Right atrium auricular region (tissue), 2 donors: ENCODE results near the gene SEMA5A. TPM values are rescaled to one million over a fixed set of nuclear protein-coding genes. Genes with fewer than 3 reads are reported as not detected.

Experiments
- DNase-seq: peaks from one replicate; pipeline ENCODE4 v3.0.0-alpha.2; 2019; ENCODE audit warnings: low spot score
- H3K27ac ChIP-seq, 2 donors: fragments of 200-600 bp; sonication (generic); 1 replicate in 1 of 2; 2 replicates in 1 of 2; pipeline ENCODE4 v1.5.1; 2016 to 2019
- H3K27me3 ChIP-seq, 2 donors: fragments of 200-600 bp; sonication (generic); one replicate each; pipeline versions ENCODE4 v1.5.1 to v1.6.0; 2017 to 2019
- H3K36me3 ChIP-seq: fragments of 200-600 bp; sonication (generic); one replicate; pipeline ENCODE4 v1.5.1; 2016
- H3K4me1 ChIP-seq, 2 donors: fragments of 200-600 bp; sonication (generic); one replicate each; pipeline versions ENCODE4 v1.5.1 to v1.6.0; 2017 to 2019
- H3K4me3 ChIP-seq, 2 donors: fragments of 200-600 bp; sonication (generic); 1 replicate in 1 of 2; 2 replicates in 1 of 2; pipeline ENCODE4 v1.5.1; 2017 to 2019; ENCODE audit warnings: mild to moderate bottlenecking in 1 of 2, moderate library complexity in 1 of 2
- H3K9me3 ChIP-seq, 2 donors: fragments of 200-600 bp; sonication (generic); one replicate each; pipeline ENCODE4 v1.5.1; 2019
- total RNA-seq, 2 donors: library from RNA; depleted of rRNA; stranded (reverse); fragments of >200 nt; gene quantifications; one replicate each; pipeline ENCODE4 v1.1.0, GENCODE V29; 2016
- TF ChIP-seq, protein P1 (sequence below), 2 donors: fragments of 200-600 bp; sonication (generic); IDR thresholded peaks; one replicate each; pipeline ENCODE4 v1.5.1; 2019; ENCODE audit warnings: antibody characterized with exemption in 2 of 2

Gene SEMA5A
- total RNA-seq, 2 donors from 2014 or later, result 14.1 to 26.2 TPM

- TF ChIP-seq, protein P1, sequence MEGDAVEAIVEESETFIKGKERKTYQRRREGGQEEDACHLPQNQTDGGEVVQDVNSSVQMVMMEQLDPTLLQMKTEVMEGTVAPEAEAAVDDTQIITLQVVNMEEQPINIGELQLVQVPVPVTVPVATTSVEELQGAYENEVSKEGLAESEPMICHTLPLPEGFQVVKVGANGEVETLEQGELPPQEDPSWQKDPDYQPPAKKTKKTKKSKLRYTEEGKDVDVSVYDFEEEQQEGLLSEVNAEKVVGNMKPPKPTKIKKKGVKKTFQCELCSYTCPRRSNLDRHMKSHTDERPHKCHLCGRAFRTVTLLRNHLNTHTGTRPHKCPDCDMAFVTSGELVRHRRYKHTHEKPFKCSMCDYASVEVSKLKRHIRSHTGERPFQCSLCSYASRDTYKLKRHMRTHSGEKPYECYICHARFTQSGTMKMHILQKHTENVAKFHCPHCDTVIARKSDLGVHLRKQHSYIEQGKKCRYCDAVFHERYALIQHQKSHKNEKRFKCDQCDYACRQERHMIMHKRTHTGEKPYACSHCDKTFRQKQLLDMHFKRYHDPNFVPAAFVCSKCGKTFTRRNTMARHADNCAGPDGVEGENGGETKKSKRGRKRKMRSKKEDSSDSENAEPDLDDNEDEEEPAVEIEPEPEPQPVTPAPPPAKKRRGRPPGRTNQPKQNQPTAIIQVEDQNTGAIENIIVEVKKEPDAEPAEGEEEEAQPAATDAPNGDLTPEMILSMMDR (IDR thresholded peaks at IDR 0.05), result no peak
- no peak overlapping the region for H3K27ac ChIP-seq
- no peaks in the 10 kb centered on the region for H3K4me1 ChIP-seq
- DNase-seq, result no peak
- no peak overlapping the region for H3K4me3 ChIP-seq
- no peaks in the 10 kb centered on the region for H3K36me3 ChIP-seq
- peaks cover 0 to 5% of the 10 kb centered on the region in 2 donors for H3K9me3 ChIP-seq
- H3K27me3 ChIP-seq, result no peaks in the 10 kb centered on the region
Measured at GRCh38 chr5:9071524-9071923, 474.4 kb downstream of the SEMA5A start.

- TF ChIP-seq, protein P1 (IDR thresholded peaks at IDR 0.05), result no peak
- DNase-seq, result no peak
- H3K9me3 ChIP-seq, result peaks cover 0 to 5% of the 10 kb centered on the region in 2 donors
- no peak overlapping the region for H3K27ac ChIP-seq
- no peaks in the 10 kb centered on the region for H3K27me3 ChIP-seq
- H3K4me1 ChIP-seq, result no peaks in the 10 kb centered on the region
- no peaks in the 10 kb centered on the region for H3K36me3 ChIP-seq
- H3K4me3 ChIP-seq, result no peak overlapping the region
Measured at GRCh38 chr5:9071074-9071473, 474.8 kb downstream of the SEMA5A start.

DNA sequence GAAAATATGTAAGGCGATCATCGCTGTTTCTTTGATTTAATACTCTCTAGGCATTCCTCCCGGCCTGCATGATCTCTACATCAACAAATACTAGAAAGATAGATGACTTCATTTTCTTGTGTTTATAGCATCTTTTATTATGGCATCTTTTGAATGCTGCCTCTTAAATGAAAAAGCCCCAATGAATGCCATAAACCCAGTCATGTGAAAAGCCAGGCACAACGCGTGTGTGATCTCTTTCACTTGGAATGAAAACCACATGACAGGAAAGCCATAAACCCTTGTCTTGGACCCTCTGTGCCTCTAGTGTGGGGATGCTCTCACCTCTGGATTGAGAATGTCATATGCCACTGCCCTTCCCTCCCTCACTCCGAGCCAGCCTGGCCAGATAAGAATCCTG lies 476.2 kb downstream of the SEMA5A start:
- Histone ChIP-seq H3K4me1 (no peaks in the 10 kb centered on the region), H3K36me3 (no peaks in the 10 kb centered on the region), H3K9me3 (peaks cover 0 to 5% of the 10 kb centered on the region in 2 donors), H3K27me3 (no peaks in the 10 kb centered on the region), H3K27ac (no peak overlapping the region), H3K4me3 (no peak overlapping the region)
- TF ChIP-seq, protein P1 (IDR thresholded peaks at IDR 0.05), result no peak
- DNase-seq, result no peak

DNA sequence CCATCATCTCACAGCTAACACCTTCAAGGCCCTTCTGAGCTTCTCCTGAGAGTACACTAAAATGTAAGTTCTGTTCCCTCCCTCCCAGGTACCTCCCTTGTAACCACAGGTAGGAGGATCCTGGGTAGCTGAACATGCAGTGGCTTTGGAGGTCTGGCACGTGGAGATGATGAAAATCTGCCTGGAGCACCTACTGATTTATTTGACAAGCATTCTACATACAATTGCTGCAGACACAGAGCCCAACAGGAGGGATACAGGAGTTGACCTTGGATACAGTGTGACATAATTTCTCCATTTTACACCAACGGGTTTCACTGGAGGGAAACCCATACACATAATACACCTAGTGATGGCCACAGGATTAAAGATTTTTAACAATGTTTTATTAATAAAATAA lies 478.7 kb downstream of the SEMA5A start:
- no peaks in the 10 kb centered on the region for H3K27me3 ChIP-seq
- no peak overlapping the region for H3K4me3 ChIP-seq
- no peak overlapping the region for H3K27ac ChIP-seq
- TF ChIP-seq, protein P1 (IDR thresholded peaks at IDR 0.05), result no peak
- DNase-seq, result no peak
- H3K9me3 ChIP-seq, result no peaks in the 10 kb centered on the region
- H3K36me3 ChIP-seq, result peaks cover 4% of the 10 kb centered on the region
- no peaks in the 10 kb centered on the region for H3K4me1 ChIP-seq

- TF ChIP-seq, protein P1 (IDR thresholded peaks at IDR 0.05), result no peak
- Histone ChIP-seq H3K4me1 (no peaks in the 10 kb centered on the region), H3K36me3 (peaks cover 4% of the 10 kb centered on the region), H3K27me3 (no peaks in the 10 kb centered on the region), H3K9me3 (no peaks in the 10 kb centered on the region), H3K4me3 (no peak overlapping the region), H3K27ac (no peak overlapping the region)
- DNase-seq, result no peak
Measured at GRCh38 chr5:9066349-9066748, 479.5 kb downstream of the SEMA5A start.

- no peak overlapping the region for H3K27ac ChIP-seq
- no peak overlapping the region for H3K4me3 ChIP-seq
- H3K36me3 ChIP-seq, result peaks cover 4% of the 10 kb centered on the region
- no peaks in the 10 kb centered on the region for H3K9me3 ChIP-seq
- DNase-seq, result no peak
- TF ChIP-seq, protein P1 (IDR thresholded peaks at IDR 0.05), result no peak
- H3K27me3 ChIP-seq, result no peaks in the 10 kb centered on the region
- H3K4me1 ChIP-seq, result peaks cover 0 to 22% of the 10 kb centered on the region in 2 donors
Measured at GRCh38 chr5:9063615-9064245, 482.1 kb downstream of the SEMA5A start.
